ENCODE measurements around the gene DHX15. TPM values are rescaled to one million over a fixed set of nuclear protein-coding genes. Genes with fewer than 3 reads are reported as not detected.

The DHX15 gene
- total RNA-seq (2021) (134 and 157 TPM in 2 replicates), Bru-seq, nascent RNA (percentile 99 among the genes with signal in this experiment), BruChase-seq, experiment 1, labeled RNA remaining after a 2-hour chase (percentile 98 among the genes with signal in this experiment), BruChase-seq, experiment 2, labeled RNA remaining after a 6-hour chase (percentile 97 among the genes with signal in this experiment)
- long read RNA-seq, transcript DHX15-201 (14 exons, 2,994 nt), result major isoform, 100 of 133 reads
- long read RNA-seq, partial matches to known transcripts, result 16 of 133 reads
- long read RNA-seq, other reads (novel, unspliced or antisense), result 14 of 133 reads

GRCh38 chr4:24584211-24584850, at the start of gene DHX15:
Gene DHX15 (minus strand): TSS chr4:24584554. CDS start chr4:24584393, 161 bp downstream.
- peak; percentile 91 to 92 for DNase-seq
- Histone ChIP-seq H3K9me3 (ENCODE audit: insufficient read depth, low read depth) (no peaks in the 10 kb centered on the region), H3K27me3 (ENCODE audit: insufficient read depth, low read depth) (no peaks in the 10 kb centered on the region), H3F3A (ENCODE audit: insufficient read depth, low read depth) (peaks cover 11% of the 10 kb centered on the region; the same call in 1 of the 2 replicates), H3K36me3 (ENCODE audit: low read depth) (peaks cover 13% of the 10 kb centered on the region; the same call in 1 of the 2 replicates), H3K27ac (peak within 1 kb of the TSS; percentile 96), H3K4me2 (peak within 1 kb of the TSS; percentile 98), H2AFZ (peak within 1 kb of the TSS; percentile 81), H3K79me2 (ENCODE audit: low read depth) (peaks cover 51% of the 10 kb centered on the region), H3K9me2 (ENCODE audit: insufficient read depth) (no peaks in the 10 kb centered on the region), H3K4me1 (replicated peaks; ENCODE audit: insufficient read depth) (peaks cover 14% of the 10 kb centered on the region), H4K20me1 (ENCODE audit: insufficient read depth) (peaks cover 40% of the 10 kb centered on the region), H3K4me3 (peak within 1 kb of the TSS; percentile 99)
- intact Hi-C loops (cut with micrococcal nuclease; ENCODE audit: unreplicated experiment), result loop anchor here (1.0 to 5.0 kb wide), 7 partner anchors 14 to 328 kb away; partner anchors contain the start of genes CCDC149 and SOD3
- ChIA-PET CTCF (no interaction called here), POLR2A (ENCODE audit: unreplicated experiment) (interaction anchor here (0.5 to 1.1 kb wide), 7 partner anchors 11 to 102 kb away, joined by 3 to 11 read pairs (median 7); no protein-coding TSS in a partner anchor)
- TF ChIP-seq CTCF (conservative IDR thresholded peaks at IDR 0.05), result no peak
- no peak for TF ChIP-seq EZH2 (IDR thresholded peaks at IDR 0.05; ENCODE audit: low read depth)
- TSS peak; percentile 9 for BruUV-seq (replicated peaks)

- no peak for TF ChIP-seq EZH2 (IDR thresholded peaks at IDR 0.05; ENCODE audit: low read depth)
- no peak for TF ChIP-seq CTCF (conservative IDR thresholded peaks at IDR 0.05)
- no peaks in the 10 kb centered on the region for H3K79me2 ChIP-seq (ENCODE audit: low read depth)
- no peak overlapping the region for H2AFZ ChIP-seq
- 0 out of 2 replicates have a peak, but pooled peaks cover 10% of the 10 kb centered on the region for H3F3A ChIP-seq (ENCODE audit: insufficient read depth, low read depth)
- DNase-seq, result peak in 1 of 2 experiments; percentile 65
- no peak overlapping the region for H3K4me3 ChIP-seq
- CTCF ChIA-PET, result no interaction called here
- peaks cover 17% of the 10 kb centered on the region for H3K4me1 ChIP-seq (replicated peaks; ENCODE audit: insufficient read depth)
- H3K27ac ChIP-seq, result no peak overlapping the region
- intact Hi-C loops (cut with micrococcal nuclease; ENCODE audit: unreplicated experiment), result no loop called here
- no peaks in the 10 kb centered on the region for H3K27me3 ChIP-seq (ENCODE audit: insufficient read depth, low read depth)
- H3K9me2 ChIP-seq (ENCODE audit: insufficient read depth), result no peaks in the 10 kb centered on the region
- no peaks in the 10 kb centered on the region for H3K36me3 ChIP-seq (ENCODE audit: low read depth)
- no peaks in the 10 kb centered on the region for H3K9me3 ChIP-seq (ENCODE audit: insufficient read depth, low read depth)
- no TSS peak for BruUV-seq (replicated peaks)
- H4K20me1 ChIP-seq (ENCODE audit: insufficient read depth), result no peaks in the 10 kb centered on the region
- POLR2A ChIA-PET (ENCODE audit: unreplicated experiment), result no interaction called here
- H3K4me2 ChIP-seq, result peak overlapping the region; percentile 32
Measured at GRCh38 chr4:24632011-24632410, 47.7 kb upstream of the DHX15 start.

GRCh38 chr4:24630937-24631336, 46.6 kb upstream of the DHX15 start:
- H3K4me2 ChIP-seq, result no peak overlapping the region
- no peak for DNase-seq
- H3K9me3 ChIP-seq (ENCODE audit: insufficient read depth, low read depth), result no peaks in the 10 kb centered on the region
- no peak overlapping the region for H3K4me3 ChIP-seq
- no peak overlapping the region for H3K27ac ChIP-seq
- no TSS peak for BruUV-seq (replicated peaks)
- intact Hi-C loops (cut with micrococcal nuclease; ENCODE audit: unreplicated experiment), result no loop called here
- no peaks in the 10 kb centered on the region for H3K36me3 ChIP-seq (ENCODE audit: low read depth)
- ChIA-PET POLR2A (ENCODE audit: unreplicated experiment) (no interaction called here), CTCF (no interaction called here)
- no peaks in the 10 kb centered on the region for H3K27me3 ChIP-seq (ENCODE audit: insufficient read depth, low read depth)
- H3F3A ChIP-seq (ENCODE audit: insufficient read depth, low read depth), result 0 out of 2 replicates have a peak, but pooled peaks cover 10% of the 10 kb centered on the region
- H3K79me2 ChIP-seq (ENCODE audit: low read depth), result no peaks in the 10 kb centered on the region
- no peaks in the 10 kb centered on the region for H4K20me1 ChIP-seq (ENCODE audit: insufficient read depth)
- H2AFZ ChIP-seq, result no peak overlapping the region
- peaks cover 17% of the 10 kb centered on the region for H3K4me1 ChIP-seq (replicated peaks; ENCODE audit: insufficient read depth)
- TF ChIP-seq EZH2 (IDR thresholded peaks at IDR 0.05; ENCODE audit: low read depth) (no peak), CTCF (conservative IDR thresholded peaks at IDR 0.05) (no peak)
- H3K9me2 ChIP-seq (ENCODE audit: insufficient read depth), result no peaks in the 10 kb centered on the region
